ENCODE measurements around the gene STK32B. TPM values are rescaled to one million over a fixed set of nuclear protein-coding genes. Genes with fewer than 3 reads are reported as not detected.

STK32B gene
- total and polyA plus RNA-seq, 2 of the 8 experiments (the other 6 are each of a cell fraction or from before 2014, with no cell fraction given): 2.3 to 2.5 TPM

- TF ChIP-seq CBX5 (IDR thresholded peaks at IDR 0.05; ENCODE audit: low read depth, low read length) (no peak), MAFK (IDR thresholded peaks at IDR 0.05; ENCODE audit: low read depth, low read length) (no peak), POU5F1 (IDR thresholded peaks at IDR 0.05; ENCODE audit: low read depth, low read length) (no peak), SAP30 (IDR thresholded peaks at IDR 0.05; ENCODE audit: insufficient read depth, insufficient replicate concordance, low read length) (no peak), CREB1 (IDR thresholded peaks at IDR 0.05) (no peak), RXRA (IDR thresholded peaks at IDR 0.05; ENCODE audit: insufficient read depth, low read depth, low read length) (no peak), KDM1A (IDR thresholded peaks at IDR 0.05; ENCODE audit: borderline replicate concordance, low read length) (no peak)
These were observed 369.0 kb downstream of the STK32B start (continued) for GRCh38 chr4:5420266-5420665.

All from H1 (cell line).